K562 (cell line): ENCODE measurements around the gene PPM1H. TPM values are rescaled to one million over a fixed set of nuclear protein-coding genes. Genes with fewer than 3 reads are reported as not detected.
A peak's percentile ranks its signal among the peaks of the same experiment; 100 is the strongest.

ENCODE experiments used
- ATAC-seq: fragments of 200-7000 bp; cut with Tn5 transposase; 3 replicates; pipeline ENCODE4 v1.9.1; 2020; ENCODE audit warnings: moderate library complexity
- BruUV-seq: library from RNA; stranded (reverse); fragments of 400-500 nt; replicated peaks from 2 replicates; lab custom pipeline; 2021; lab: Mats Ljungman, UMichigan
- CTCF ChIA-PET: fragments of 300-600 bp; formaldehyde crosslinking; extraction: SDS; loops from one replicate; lab custom pipeline; 2021; ENCODE audit warnings: low intra/inter-chr PET ratio; lab: Yijun Ruan, JAX
- POLR2A ChIA-PET: fragments of 300-600, 350-650 bp; sonication (Branson Sonifier 250); formaldehyde crosslinking; extraction: SDS; loops from one replicate; lab custom pipeline; 2021; ENCODE audit warnings: antibody characterized with exemption, inconsistent platforms; lab: Yijun Ruan, JAX
- DNase-seq, 4 experiments: peaks; one replicate each; pipeline versions ENCODE4 v3.0.0 to v3.0.0-alpha.2; 2011 to 2018; ENCODE audit warnings: low spot score in 3 of 4, mixed read lengths in 3 of 4; ENCODE audit errors: extremely low read depth in 1 of 4
- FAIRE-seq: peaks from 2 replicates; lab custom pipeline; 2011; peaks lifted over from hg19 to GRCh38; lab: Jason Lieb, UNC
- H2AFZ ChIP-seq: 2 replicates; pipeline ENCODE4 v1.6.0; 2011; ENCODE audit warnings: low read depth, low read length, control low read depth, inconsistent platforms
- H3K27ac ChIP-seq: fragments of 200-600 bp; 3 replicates; pipeline ENCODE4 v1.8.0; 2011; ENCODE audit warnings: low read depth, mild to moderate bottlenecking, control low read depth, inconsistent platforms, low read length, moderate library complexity, mixed read lengths; ENCODE audit errors: extremely low read depth
- H3K27me3 ChIP-seq, 2 experiments: fragments of 300-600 bp in 1 of 2; 2 replicates in 1 of 2; 3 replicates in 1 of 2; pipeline versions ENCODE4 v1.6.0 to v1.8.0; 2011; ENCODE audit warnings: inconsistent platforms in 2 of 2, low read length in 2 of 2, mild to moderate bottlenecking in 1 of 2, mixed read lengths in 1 of 2, moderate library complexity in 1 of 2; ENCODE audit not compliant: control insufficient read depth in 2 of 2, insufficient read depth in 2 of 2
- H3K36me3 ChIP-seq: fragments of 300-600 bp; 3 replicates; pipeline ENCODE4 v1.8.0; 2011; ENCODE audit warnings: mild to moderate bottlenecking, low read length, inconsistent platforms; ENCODE audit not compliant: control insufficient read depth, insufficient read depth
- H3K4me1 ChIP-seq, 2 experiments: fragments of 200-600 bp in 1 of 2; replicated peaks in 1 of 2; 2 replicates in 1 of 2; 3 replicates in 1 of 2; pipeline versions ENCODE4 v1.5.1 to v1.8.0; 2011; ENCODE audit warnings: inconsistent platforms in 2 of 2, low read length in 2 of 2, mild to moderate bottlenecking in 1 of 2, mixed read lengths in 1 of 2, moderate library complexity in 1 of 2; ENCODE audit not compliant: control insufficient read depth in 2 of 2, insufficient read depth in 2 of 2
- H3K4me2 ChIP-seq: 2 replicates; pipeline ENCODE4 v1.6.1; 2011; ENCODE audit warnings: low read length, control low read depth, inconsistent platforms, mixed read lengths; ENCODE audit not compliant: insufficient read depth
- H3K4me3 ChIP-seq: fragments of 200-600 bp; sonication (generic), shearing (Covaris generic); 2 replicates; pipeline ENCODE4 v1.5.1; 2016; ENCODE audit warnings: control low read depth, inconsistent platforms
- H3K79me2 ChIP-seq: fragments of 200-600 bp; 3 replicates; pipeline ENCODE4 v1.8.0; 2011; ENCODE audit warnings: low read length, inconsistent platforms; ENCODE audit not compliant: control insufficient read depth, insufficient read depth
- H3K9ac ChIP-seq, 2 experiments: 2 replicates each; pipeline versions ENCODE4 v1.6.0 to v1.6.1; 2011; ENCODE audit warnings: low read depth in 2 of 2, low read length in 2 of 2, control low read depth in 1 of 2, inconsistent platforms in 1 of 2, mild to moderate bottlenecking in 1 of 2, mixed read lengths in 1 of 2; ENCODE audit not compliant: insufficient read depth in 1 of 2
- H3K9me1 ChIP-seq: one replicate; pipeline ENCODE4 v1.6.0; 2011; ENCODE audit warnings: inconsistent platforms, mild to moderate bottlenecking, low read length, moderate library complexity; ENCODE audit not compliant: control insufficient read depth, insufficient read depth
- H3K9me3 ChIP-seq: replicated peaks from 2 replicates; pipeline ENCODE4 v1.5.1; 2011; ENCODE audit warnings: low read depth, low read length, inconsistent platforms; ENCODE audit not compliant: control insufficient read depth, insufficient read depth
- H4K20me1 ChIP-seq: replicated peaks from 2 replicates; pipeline ENCODE4 v1.6.1; 2011; ENCODE audit warnings: low read length, inconsistent platforms, mixed read lengths; ENCODE audit not compliant: control insufficient read depth, insufficient read depth
- FOSL1 ChIP-seq: fragments of 200-800 bp; sonication (Bioruptor generic); conservative IDR thresholded peaks from 2 replicates; pipeline ENCODE4 v1.6.1; 2016; ENCODE audit warnings: missing genetic modification characterization, missing compliant biosample characterization
- JUND ChIP-seq, 2 experiments: IDR thresholded peaks; 2 replicates in 1 of 2; 3 replicates in 1 of 2; pipeline ENCODE4 v1.6.1; 2011; ENCODE audit warnings: borderline replicate concordance in 2 of 2, low read depth in 2 of 2, low read length in 2 of 2, improper control_type of control experiment in 1 of 2, missing biosample characterization in 1 of 2, missing genetic modification characterization in 1 of 2, missing genetic modification reagents in 1 of 2
- NCOA4 ChIP-seq: fragments of 450-650 bp; IDR thresholded peaks from 2 replicates; pipeline ENCODE4 v1.6.1; 2018; ENCODE audit warnings: mild to moderate bottlenecking; ENCODE audit not compliant: partially characterized antibody
- PTBP1 ChIP-seq: fragments of 200-400 bp; formaldehyde crosslinking; IDR thresholded peaks from 2 replicates; pipeline ENCODE4 v1.6.1; 2017; ENCODE audit warnings: low read depth, low read length
- RB1 ChIP-seq: fragments of 450-650 bp; IDR thresholded peaks from 2 replicates; pipeline ENCODE4 v1.6.1; 2017; ENCODE audit warnings: low read depth, mild to moderate bottlenecking
- SPI1 ChIP-seq: IDR thresholded peaks from 2 replicates; pipeline ENCODE4 v1.6.1; 2011; ENCODE audit warnings: low read depth, low read length, control low read depth, borderline replicate concordance
- ZBTB1 ChIP-seq: sonication (generic); formaldehyde crosslinking; IDR thresholded peaks from 2 replicates; pipeline ENCODE4 v1.8.1; 2023; ENCODE audit warnings: missing genetic modification reagents, low read depth, mild to moderate bottlenecking, borderline replicate concordance
- WGBS: fragments of 100-300 bp; shearing (Covaris generic); methylation state at CpG from one replicate; pipeline ENCODE4 v1.1.6; 2016; ENCODE audit warnings: low coverage, mixed read lengths; ENCODE audit not compliant: insufficient coverage; ENCODE audit errors: missing lambda C conversion rate; 5-methylcytosine and 5-hydroxymethylcytosine counted together
- in situ Hi-C: fragments of 300-500 bp; cut with MboI; formaldehyde crosslinking; loops from 4 replicates; pipeline ENCODE4 v1.15.0; 2018; ENCODE audit warnings: inconsistent platforms, mixed read lengths
- intact Hi-C: fragments of 100-400 bp; cut with micrococcal nuclease; formaldehyde crosslinking; loops from 2 replicates; pipeline ENCODE4 v1.14.2; 2022
- polyA plus RNA-seq, 8 experiments: library from polyadenylated mRNA; depleted of rRNA in 4 of 8; stranded (reverse) in 5 of 8; unstranded in 3 of 8; fragments of >200 nt; fragmentation: Nextera tagmentation in 2 of 8; fragmentation: Illumina TruSeq in 1 of 8; extraction: Ambion mirVana in 2 of 8; extraction: Trizol in 1 of 8; gene quantifications; 2 replicates each; pipeline versions ENCODE4 v1.2.1 to v1.2.3, GENCODE V29; 2011 to 2014; ENCODE audit warnings: inconsistent platforms in 1 of 8, missing spikeins in 1 of 8
- total RNA-seq, 7 experiments: library from RNA; depleted of rRNA in 6 of 7; stranded (reverse); fragments of >200 nt in 6 of 7; fragmentation: Illumina TruSeq in 2 of 7; extraction: Trizol in 2 of 7; gene quantifications; 2 replicates each; pipeline versions ENCODE4 v1.2.1 to v1.2.3, GENCODE V29; 2011 to 2021; ENCODE audit warnings: low replicate concordance in 1 of 7

The PPM1H gene
- total and polyA plus RNA-seq, 9 of the 15 experiments (the other 6 are each of a cell fraction or from before 2014, with no cell fraction given) = 5.3 to 29.3 (median 11.3) TPM

- no peak overlapping the region for H2AFZ ChIP-seq
- TF ChIP-seq JUND (IDR thresholded peaks at IDR 0.05; ENCODE audit: borderline replicate concordance, low read depth, low read length) (0 out of 2 replicates have a peak, but pooled peaks have one; percentile 13), JUND (tag; IDR thresholded peaks at IDR 0.05; ENCODE audit: borderline replicate concordance, low read depth, low read length) (no peak), RB1 (no peak), FOSL1 (tag) (peak; percentile 41), SPI1 (0 out of 2 replicates have a peak, but pooled peaks have one; percentile 47), ZBTB1 (CRISPR knock-in tag) (no peak), PTBP1 (no peak), NCOA4 (no peak)
- TF ChIP-seq, all 486 proteins: peak for 3
- Histone ChIP-seq H3K27me3 (no peaks in the 10 kb centered on the region), H3K9me1 (no peaks in the 10 kb centered on the region), H3K36me3 (peaks cover 5% of the 10 kb centered on the region; the same call in 1 of the 3 replicates), H3K4me2 (no peak overlapping the region), H3K79me2 (no peaks in the 10 kb centered on the region), H4K20me1 (no peaks in the 10 kb centered on the region), H3K4me3 (no peak overlapping the region), H3K4me1 (peaks cover 0 to 3% of the 10 kb centered on the region in 2 experiments; a peak in 3 of 5 replicates), H3K9me3 (no peaks in the 10 kb centered on the region), H3K9ac (no peak overlapping the region), H3K27ac (peak overlapping the region; percentile 26; the same call in 1 of the 3 replicates)
- ChIA-PET POLR2A (interaction anchor here (0.5 kb wide), 1 partner anchor 26 kb away, joined by 3 read pairs; no protein-coding TSS in a partner anchor), CTCF (no interaction called here)
- ATAC-seq = no peak
- no TSS peak for BruUV-seq
- in situ Hi-C loops = no loop called here
- DNase-seq = no peak
- WGBS = 48% methylated on average over 11 of the region's 11 CpGs
- FAIRE-seq = no peak
- intact Hi-C loops = no loop called here
Measured at GRCh38 chr12:62731055-62731820, 203.7 kb downstream of the PPM1H start.
